Endodermal cell (in vitro differentiated cells): Measurements from ENCODE around the gene LAMA2. TPM values are rescaled to one million over a fixed set of nuclear protein-coding genes. Genes with fewer than 3 reads are reported as not detected.
A peak's percentile ranks its signal among the peaks of the same experiment; 100 is the strongest.

Experiments
- DNase-seq: peaks from one replicate; pipeline ENCODE4 v3.0.0-alpha.2; 2017
- H3K27ac ChIP-seq: 2 replicates; pipeline ENCODE4 v1.5.1; 2013; ENCODE audit warnings: mild to moderate bottlenecking, low read depth, low read length, moderate library complexity
- H3K27me3 ChIP-seq: 2 replicates; pipeline ENCODE4 v1.6.1; 2013; ENCODE audit warnings: mild to moderate bottlenecking, low read length, moderate library complexity; ENCODE audit not compliant: insufficient read depth, control insufficient read depth, poor library complexity, severe bottlenecking
- H3K36me3 ChIP-seq: 2 replicates; pipeline ENCODE4 v1.7.0; 2013; ENCODE audit warnings: mild to moderate bottlenecking, low read length, moderate library complexity; ENCODE audit not compliant: control insufficient read depth, insufficient read depth
- H3K4me1 ChIP-seq: one replicate; pipeline ENCODE4 v1.7.0; 2013; ENCODE audit warnings: low read length; ENCODE audit not compliant: control insufficient read depth, insufficient read depth
- H3K4me3 ChIP-seq: 2 replicates; pipeline ENCODE4 v1.5.1; 2013; ENCODE audit warnings: mild to moderate bottlenecking, low read length, moderate library complexity
- H3K9ac ChIP-seq: 2 replicates; pipeline ENCODE4 v1.6.1; 2013; ENCODE audit warnings: mild to moderate bottlenecking, low read length, moderate library complexity; ENCODE audit not compliant: poor library complexity, severe bottlenecking; ENCODE audit errors: extremely low read depth
- H3K9me3 ChIP-seq: 2 replicates; pipeline ENCODE4 v1.6.1; 2013; ENCODE audit warnings: mild to moderate bottlenecking, low read length, moderate library complexity; ENCODE audit not compliant: control insufficient read depth
- H3K27ac Mint-ChIP-seq: 2 replicates; pipeline ENCODE4 v1.8.0; 2020; ENCODE audit warnings: mixed read lengths
- H3K27me3 Mint-ChIP-seq: 2 replicates; pipeline ENCODE4 v1.8.0; 2021; ENCODE audit warnings: mild to moderate bottlenecking, mixed read lengths; ENCODE audit not compliant: insufficient read depth
- H3K36me3 Mint-ChIP-seq: 2 replicates; pipeline ENCODE4 v1.8.0; 2020; ENCODE audit warnings: low read depth, mixed read lengths
- H3K4me1 Mint-ChIP-seq: 2 replicates; pipeline ENCODE4 v1.8.0; 2020; ENCODE audit warnings: mixed read lengths
- H3K4me3 Mint-ChIP-seq: 2 replicates; pipeline ENCODE4 v1.8.0; 2020; ENCODE audit warnings: mild to moderate bottlenecking, moderate library complexity, mixed read lengths
- H3K9me3 Mint-ChIP-seq: 2 replicates; pipeline ENCODE4 v1.8.0; 2020; ENCODE audit warnings: mild to moderate bottlenecking, mixed read lengths
- CTCF ChIP-seq: fragments of 200-600 bp; sonication (generic); conservative IDR thresholded peaks from 2 replicates; pipeline ENCODE4 v1.5.0; 2021; ENCODE audit warnings: antibody characterized with exemption, mild to moderate bottlenecking
- WGBS, 2 experiments: methylation state at CpG; one replicate each; pipeline versions ENCODE4 v1.1.5 to v1.1.7; 2013; ENCODE audit warnings: missing lambda C conversion rate in 2 of 2, mixed read lengths in 1 of 2; ENCODE audit not compliant: insufficient coverage in 1 of 2, insufficient read length in 1 of 2; 5-methylcytosine and 5-hydroxymethylcytosine counted together
- total RNA-seq, 2 donors: library from RNA; stranded (reverse); fragmentation: NEBNext Ultra II Directional in 1 of 2; extraction: Animal tissue kit (Norgen Biotek cat#: 25700) in 1 of 2; gene quantifications; 2 replicates in 1 of 2; 3 replicates in 1 of 2; pipeline ENCODE4 v1.2.1, GENCODE V29; 2021

LAMA2 gene
- total RNA-seq, 2 donors from 2014 or later: 2.3 to 4.1 TPM

- no peaks in the 10 kb centered on the region for H3K36me3 ChIP-seq
- H3K4me3 ChIP-seq: no peak overlapping the region
- Mint-ChIP-seq H3K36me3 (no peaks in the 10 kb centered on the region), H3K27ac (peak overlapping the region; percentile 89), H3K9me3 (no peaks in the 10 kb centered on the region), H3K27me3 (no peaks in the 10 kb centered on the region), H3K4me1 (peaks cover 17% of the 10 kb centered on the region), H3K4me3 (no peak overlapping the region)
- 0 to 20% methylated on average over 1 to 3 of the region's 3 CpGs for WGBS, 2 experiments
- H3K4me1 ChIP-seq: no peaks in the 10 kb centered on the region
- no peak for TF ChIP-seq CTCF
- peak; percentile 63 for DNase-seq
- H3K9ac ChIP-seq: no peak overlapping the region
- H3K27ac ChIP-seq: peak overlapping the region; percentile 25
- no peaks in the 10 kb centered on the region for H3K9me3 ChIP-seq
- no peaks in the 10 kb centered on the region for H3K27me3 ChIP-seq
Measured at GRCh38 chr6:129317931-129318820, 435.2 kb downstream of the LAMA2 start.

DNA sequence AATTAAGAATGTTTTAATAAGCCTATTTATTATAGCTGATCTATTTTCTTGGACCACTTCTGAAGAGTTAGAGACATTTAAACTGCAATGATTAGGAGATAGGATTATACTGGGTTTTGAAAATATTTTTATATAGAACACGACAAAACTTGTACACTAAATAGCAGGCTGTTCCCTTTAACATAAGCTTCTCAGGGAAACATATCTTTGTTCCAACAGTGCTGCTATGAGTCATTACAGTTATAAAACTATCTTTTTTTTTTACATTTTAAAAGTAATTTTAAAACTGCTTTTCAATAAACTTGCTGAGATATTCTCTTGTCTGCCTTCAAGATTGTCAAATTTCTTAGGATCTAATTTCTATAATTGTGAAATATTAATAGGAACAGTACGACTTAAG, 438.0 kb downstream of the LAMA2 start:
- Mint-ChIP-seq H3K4me1 (peaks cover 17% of the 10 kb centered on the region), H3K27me3 (no peaks in the 10 kb centered on the region), H3K36me3 (no peaks in the 10 kb centered on the region), H3K4me3 (no peak overlapping the region), H3K9me3 (no peaks in the 10 kb centered on the region), H3K27ac (no peak overlapping the region)
- Histone ChIP-seq H3K4me3 (no peak overlapping the region), H3K27ac (no peak overlapping the region), H3K27me3 (no peaks in the 10 kb centered on the region), H3K9ac (no peak overlapping the region), H3K9me3 (no peaks in the 10 kb centered on the region), H3K36me3 (no peaks in the 10 kb centered on the region), H3K4me1 (no peaks in the 10 kb centered on the region)
- TF ChIP-seq CTCF: no peak
- DNase-seq: no peak
- WGBS, 2 experiments: 93% methylated on average over 2 of the region's 2 CpGs; no CpG with 5 or more reads in 1 of the 2 experiments

- Histone ChIP-seq H3K27ac (no peak overlapping the region), H3K36me3 (no peaks in the 10 kb centered on the region), H3K4me1 (no peaks in the 10 kb centered on the region), H3K9ac (no peak overlapping the region), H3K9me3 (no peaks in the 10 kb centered on the region), H3K4me3 (no peak overlapping the region), H3K27me3 (no peaks in the 10 kb centered on the region)
- DNase-seq: no peak
- H3K4me3 Mint-ChIP-seq: no peak overlapping the region
- peaks cover 17% of the 10 kb centered on the region for H3K4me1 Mint-ChIP-seq
- no peaks in the 10 kb centered on the region for H3K36me3 Mint-ChIP-seq
- no peak for TF ChIP-seq CTCF
- 87 to 100% methylated on average over 1 to 2 of the region's 2 CpGs for WGBS, 2 experiments
- no peaks in the 10 kb centered on the region for H3K27me3 Mint-ChIP-seq
- H3K27ac Mint-ChIP-seq: no peak overlapping the region
- H3K9me3 Mint-ChIP-seq: no peaks in the 10 kb centered on the region
Measured at GRCh38 chr6:129321303-129321702, 438.4 kb downstream of the LAMA2 start.
